Prostate gland (tissue), 2 donors: Measurements from ENCODE around the gene LACRT. TPM values are rescaled to one million over a fixed set of nuclear protein-coding genes. Genes with fewer than 3 reads are reported as not detected.

ENCODE experiments used
- DNase-seq: peaks from one replicate; pipeline ENCODE4 v3.0.0-alpha.2; 2019; ENCODE audit warnings: low spot score
- H3K27ac ChIP-seq, 2 donors: fragments of 200-600 bp; sonication (generic); 2 replicates each; pipeline ENCODE4 v1.5.1; 2017 to 2019
- H3K27me3 ChIP-seq: fragments of 200-600 bp; sonication (generic); replicated peaks from 2 replicates; pipeline ENCODE4 v1.5.1; 2019; ENCODE audit not compliant: insufficient read depth
- H3K36me3 ChIP-seq, 2 donors: fragments of 200-600 bp; sonication (generic); 1 replicate in 1 of 2; 2 replicates in 1 of 2; pipeline versions ENCODE4 v1.5.1 to v1.8.1; 2017 to 2019
- H3K4me1 ChIP-seq: fragments of 200-600 bp; sonication (generic); replicated peaks from 2 replicates; pipeline ENCODE4 v1.5.1; 2019
- H3K4me3 ChIP-seq, 2 donors: fragments of 200-600 bp; sonication (generic); 2 replicates each; pipeline ENCODE4 v1.5.1; 2017 to 2019
- H3K9me3 ChIP-seq: fragments of 200-600 bp; sonication (generic); 2 replicates; pipeline ENCODE4 v1.5.1; 2017
- POLR2A ChIP-seq: fragments of 450-650 bp; IDR thresholded peaks from one replicate; pipeline ENCODE4 v1.6.1; 2016; ENCODE audit warnings: antibody characterized with exemption, mild to moderate bottlenecking
- POLR2AphosphoS5 ChIP-seq: sonication (generic); formaldehyde crosslinking; IDR thresholded peaks from one replicate; pipeline ENCODE4 v1.6.1; 2017; ENCODE audit warnings: antibody characterized with exemption
- whole genome bisulfite sequencing: methylation state at CpG from one replicate; pipeline ENCODE4 v1.1.5; 2018; 5-methylcytosine and 5-hydroxymethylcytosine counted together
- intact Hi-C: fragments of 100-400 bp; cut with DNase I; formaldehyde crosslinking; loops from one replicate; pipeline ENCODE4 v1.14.2; 2022
- total RNA-seq, 2 donors: library from RNA; depleted of rRNA; stranded (reverse); fragments of >200 nt; gene quantifications; one replicate each; pipeline ENCODE4 v1.1.0, GENCODE V29; 2016
- TF ChIP-seq, protein P1 (sequence below), 4 experiments: fragments of 200-600 bp in 2 of 4; fragments of 450-650 bp in 2 of 4; sonication (generic) in 2 of 4; IDR thresholded peaks; 1 replicate in 3 of 4; 2 replicates in 1 of 4; pipeline ENCODE4 v1.5.1; 2016 to 2019; ENCODE audit warnings: antibody characterized with exemption in 4 of 4, mild to moderate bottlenecking in 2 of 4, moderate library complexity in 2 of 4

LACRT gene
- total RNA-seq, 2 donors from 2014 or later = not detected

DNA sequence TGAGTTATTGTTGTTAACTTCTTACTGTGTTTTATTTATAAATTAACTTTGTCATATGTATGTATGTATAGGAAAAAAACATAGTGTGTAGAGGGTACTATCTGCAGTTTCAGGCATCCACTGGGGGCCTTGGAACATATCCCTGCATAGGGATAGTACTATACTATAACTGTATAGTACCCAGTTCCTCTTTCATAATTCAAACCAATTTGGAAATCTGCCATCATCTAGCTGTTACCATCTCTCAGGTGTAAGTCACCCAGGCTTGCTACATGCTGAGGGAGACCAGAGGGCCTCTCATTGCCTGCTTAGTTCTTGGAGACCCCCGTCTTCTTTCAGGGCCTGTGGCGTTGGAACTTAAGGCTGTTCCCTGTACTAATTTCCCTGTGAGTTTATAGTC, 26.4 kb upstream of the LACRT start:
- Histone ChIP-seq H3K27me3 (no peaks in the 10 kb centered on the region), H3K27ac (no peak overlapping the region), H3K36me3 (no peaks in the 10 kb centered on the region), H3K4me1 (no peaks in the 10 kb centered on the region), H3K9me3 (no peaks in the 10 kb centered on the region), H3K4me3 (no peak overlapping the region)
- no peak for TF ChIP-seq POLR2AphosphoS5
- WGBS = 45% methylated on average over 2 of the region's 2 CpGs
- intact Hi-C loops = no loop called here
- no peak for DNase-seq

DNA sequence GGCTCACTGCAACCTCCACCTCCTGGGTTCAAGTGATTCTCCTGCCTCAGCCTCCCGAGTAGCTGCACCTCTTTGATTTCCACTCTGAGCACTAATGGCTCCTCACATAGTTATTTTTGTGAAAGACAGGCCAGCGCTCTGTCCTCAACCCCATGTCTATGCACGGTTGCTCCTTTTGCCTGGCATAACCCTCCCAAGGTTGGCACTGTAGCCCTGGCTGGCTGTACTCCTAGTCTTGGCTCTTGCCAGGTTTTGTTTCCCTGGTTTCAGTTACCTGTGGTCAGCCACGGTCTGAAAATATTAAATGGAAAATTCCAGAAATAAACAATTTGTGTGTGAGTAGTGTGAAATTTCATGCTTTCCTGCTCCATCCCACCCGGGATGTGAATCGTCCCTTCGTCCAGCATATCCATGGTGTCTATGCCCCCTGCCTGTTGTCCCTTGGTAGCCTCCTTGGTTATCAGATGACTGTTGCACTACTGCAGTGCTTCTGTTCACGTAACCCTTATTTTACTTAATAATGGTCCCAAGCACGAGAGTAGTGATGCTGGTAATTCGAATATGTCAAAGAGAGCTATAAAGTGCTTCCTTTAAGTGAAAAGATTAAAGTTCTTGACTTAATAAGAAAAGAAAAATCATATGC, 25.7 kb upstream of the LACRT start:
- Histone ChIP-seq H3K4me1 (no peaks in the 10 kb centered on the region), H3K9me3 (no peaks in the 10 kb centered on the region), H3K27me3 (no peaks in the 10 kb centered on the region), H3K27ac (no peak overlapping the region), H3K36me3 (no peaks in the 10 kb centered on the region), H3K4me3 (no peak overlapping the region)
- intact Hi-C loops = no loop called here
- 84% methylated on average over 10 of the region's 10 CpGs for WGBS
- TF ChIP-seq POLR2A = no peak
- no peak for TF ChIP-seq POLR2AphosphoS5
- TF ChIP-seq, protein P1, sequence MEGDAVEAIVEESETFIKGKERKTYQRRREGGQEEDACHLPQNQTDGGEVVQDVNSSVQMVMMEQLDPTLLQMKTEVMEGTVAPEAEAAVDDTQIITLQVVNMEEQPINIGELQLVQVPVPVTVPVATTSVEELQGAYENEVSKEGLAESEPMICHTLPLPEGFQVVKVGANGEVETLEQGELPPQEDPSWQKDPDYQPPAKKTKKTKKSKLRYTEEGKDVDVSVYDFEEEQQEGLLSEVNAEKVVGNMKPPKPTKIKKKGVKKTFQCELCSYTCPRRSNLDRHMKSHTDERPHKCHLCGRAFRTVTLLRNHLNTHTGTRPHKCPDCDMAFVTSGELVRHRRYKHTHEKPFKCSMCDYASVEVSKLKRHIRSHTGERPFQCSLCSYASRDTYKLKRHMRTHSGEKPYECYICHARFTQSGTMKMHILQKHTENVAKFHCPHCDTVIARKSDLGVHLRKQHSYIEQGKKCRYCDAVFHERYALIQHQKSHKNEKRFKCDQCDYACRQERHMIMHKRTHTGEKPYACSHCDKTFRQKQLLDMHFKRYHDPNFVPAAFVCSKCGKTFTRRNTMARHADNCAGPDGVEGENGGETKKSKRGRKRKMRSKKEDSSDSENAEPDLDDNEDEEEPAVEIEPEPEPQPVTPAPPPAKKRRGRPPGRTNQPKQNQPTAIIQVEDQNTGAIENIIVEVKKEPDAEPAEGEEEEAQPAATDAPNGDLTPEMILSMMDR (IDR thresholded peaks at IDR 0.05) = no peak
- DNase-seq = no peak

DNA sequence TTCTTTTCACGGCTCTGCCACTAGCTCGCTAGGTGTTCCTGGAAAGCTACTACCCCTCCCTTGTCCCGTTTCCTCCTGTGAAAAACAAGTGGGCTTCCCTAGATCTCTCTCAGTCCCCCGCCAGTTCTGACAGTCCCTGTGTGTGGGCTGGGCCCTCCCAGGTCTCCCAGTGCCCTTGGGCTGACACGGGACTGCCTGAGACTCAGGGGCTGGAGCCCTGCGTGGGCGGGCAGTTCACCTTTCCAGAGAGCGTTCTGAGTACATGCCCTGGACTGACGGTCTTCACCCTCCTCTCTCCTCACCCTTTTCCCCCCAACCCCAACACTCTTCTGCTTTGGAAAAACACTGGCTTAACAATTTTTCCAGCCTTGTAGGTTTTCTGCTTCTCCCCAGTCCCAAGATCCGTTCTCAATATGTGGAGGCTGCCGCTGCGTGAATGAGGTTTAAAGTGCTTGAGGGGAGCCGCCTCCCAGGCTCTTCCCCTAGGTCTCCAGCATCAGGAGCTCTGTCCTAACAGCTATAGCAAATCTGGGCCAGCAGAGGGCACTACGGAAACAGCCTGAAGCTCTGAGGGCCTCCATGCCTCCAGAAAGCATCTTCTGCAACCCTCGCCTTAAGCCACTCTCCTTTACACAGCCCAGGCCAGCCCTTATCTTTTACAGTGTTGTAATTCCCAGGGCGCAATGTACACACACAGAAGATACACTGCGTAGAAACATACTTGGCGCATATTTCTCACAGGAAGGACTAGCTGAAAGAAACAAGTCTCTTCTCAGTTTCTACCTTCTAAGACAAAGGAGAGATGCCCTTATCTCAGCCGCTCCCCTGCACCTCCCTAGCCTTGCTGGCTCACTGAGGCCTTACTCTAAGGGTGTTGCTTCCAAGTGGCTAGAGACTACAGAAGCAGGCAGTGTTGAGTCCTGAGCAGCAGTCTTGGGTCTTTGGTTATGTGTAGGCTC, 23.9 kb upstream of the LACRT start:
- no peak for DNase-seq
- Histone ChIP-seq H3K27ac (no peak overlapping the region), H3K27me3 (no peaks in the 10 kb centered on the region), H3K9me3 (no peaks in the 10 kb centered on the region), H3K4me3 (no peak overlapping the region), H3K4me1 (no peaks in the 10 kb centered on the region), H3K36me3 (no peaks in the 10 kb centered on the region)
- intact Hi-C loops = no loop called here
- TF ChIP-seq POLR2AphosphoS5 (no peak), POLR2A (no peak)
- TF ChIP-seq, protein P1 (IDR thresholded peaks at IDR 0.05) = no peak
- 81% methylated on average over 19 of the region's 19 CpGs for WGBS

DNA sequence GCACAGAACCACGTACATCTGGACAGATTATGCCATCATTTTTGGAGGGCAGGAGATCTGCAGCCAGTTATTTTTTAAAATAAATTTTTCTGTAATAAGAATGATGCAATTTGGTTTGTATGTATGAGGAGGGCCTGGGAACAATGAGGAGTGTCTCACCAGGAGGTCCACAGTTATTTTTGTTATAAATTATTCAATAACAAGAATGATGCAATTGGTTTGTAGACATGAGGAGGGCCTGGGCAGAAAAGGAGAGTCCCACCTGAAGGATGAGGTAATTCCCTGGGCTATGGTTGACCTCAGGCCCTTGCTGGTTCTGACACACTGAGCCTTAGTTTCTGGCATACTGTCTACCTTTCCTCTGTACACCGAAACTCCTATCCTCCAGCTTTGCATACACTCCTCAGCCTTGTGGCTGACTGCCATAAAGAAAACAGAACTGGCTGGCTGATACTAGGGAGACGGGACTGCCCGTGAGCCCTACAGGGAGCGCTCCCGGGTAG, 22.5 kb upstream of the LACRT start:
- no peaks in the 10 kb centered on the region for H3K9me3 ChIP-seq
- TF ChIP-seq POLR2A = no peak
- no peak for TF ChIP-seq POLR2AphosphoS5
- TF ChIP-seq, protein P1 (IDR thresholded peaks at IDR 0.05) = no peak
- DNase-seq = no peak
- intact Hi-C loops = no loop called here
- H3K4me3 ChIP-seq = no peak overlapping the region
- no peaks in the 10 kb centered on the region for H3K27me3 ChIP-seq
- no peaks in the 10 kb centered on the region for H3K4me1 ChIP-seq
- 82% methylated on average over 6 of the region's 6 CpGs for WGBS
- no peak overlapping the region for H3K27ac ChIP-seq
- no peaks in the 10 kb centered on the region for H3K36me3 ChIP-seq

DNA sequence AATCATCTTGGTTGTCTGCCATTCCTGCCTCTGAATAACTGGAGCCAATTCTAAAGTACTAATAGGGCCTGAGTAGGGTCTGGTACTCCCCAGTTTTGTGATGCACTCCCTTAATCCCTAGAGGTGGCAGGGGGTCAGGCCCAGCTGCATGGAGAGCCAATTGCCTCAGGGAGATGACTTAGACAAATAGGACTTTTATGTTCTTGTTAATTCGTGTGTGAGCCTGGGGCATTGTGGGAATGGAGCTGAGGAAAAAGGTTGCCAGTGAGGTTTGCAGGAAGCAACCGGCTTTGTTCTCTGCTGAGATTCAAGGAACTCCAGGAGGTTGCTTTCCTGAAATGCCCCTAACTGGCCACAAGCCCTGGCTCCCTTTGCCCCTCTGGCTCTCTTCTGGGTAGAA, 20.2 kb upstream of the LACRT start:
- 11% methylated on average over 2 of the region's 2 CpGs for WGBS
- H3K4me3 ChIP-seq = no peak overlapping the region
- TF ChIP-seq POLR2A (no peak), POLR2AphosphoS5 (no peak)
- TF ChIP-seq, protein P1 (IDR thresholded peaks at IDR 0.05) = no peak
- H3K9me3 ChIP-seq = no peaks in the 10 kb centered on the region
- DNase-seq = no peak
- no peaks in the 10 kb centered on the region for H3K36me3 ChIP-seq
- no peak overlapping the region for H3K27ac ChIP-seq
- H3K27me3 ChIP-seq = no peaks in the 10 kb centered on the region
- intact Hi-C loops = no loop called here
- H3K4me1 ChIP-seq = no peaks in the 10 kb centered on the region
